Measurements from ENCODE around the gene TPTE2.
"Not testable (repeated sequence)": the region's sequence is repeated elsewhere in the genome, so short reads cannot be mapped to it uniquely, and the experiment has no call there.

The TPTE2 gene

GRCh38 chr13:19561585-19561984 lies 253 bp upstream of the TPTE2 start:
- DNase-seq = no peak

DNA sequence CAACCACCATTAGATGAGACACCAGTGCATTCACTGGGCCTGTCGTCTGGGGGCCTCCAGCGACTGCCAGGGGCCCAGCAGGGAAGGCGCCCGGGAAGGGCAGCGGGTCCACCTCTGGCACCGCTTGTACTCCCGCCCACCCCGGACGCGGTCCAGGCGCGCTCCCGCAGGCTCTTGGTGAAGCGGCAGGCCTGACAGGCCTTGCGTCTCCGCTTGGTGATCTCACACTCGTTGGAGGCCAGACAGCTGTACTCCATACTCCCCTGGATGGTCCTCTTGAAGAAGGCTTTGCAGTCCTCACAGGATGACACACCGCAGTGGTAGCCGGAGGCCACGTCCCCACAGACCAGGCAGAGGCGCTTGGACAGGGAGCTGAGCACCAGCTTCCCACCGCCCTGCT lies 660 bp downstream of the TPTE2 start:
- not testable (repeated sequence) for DNase-seq

DNA sequence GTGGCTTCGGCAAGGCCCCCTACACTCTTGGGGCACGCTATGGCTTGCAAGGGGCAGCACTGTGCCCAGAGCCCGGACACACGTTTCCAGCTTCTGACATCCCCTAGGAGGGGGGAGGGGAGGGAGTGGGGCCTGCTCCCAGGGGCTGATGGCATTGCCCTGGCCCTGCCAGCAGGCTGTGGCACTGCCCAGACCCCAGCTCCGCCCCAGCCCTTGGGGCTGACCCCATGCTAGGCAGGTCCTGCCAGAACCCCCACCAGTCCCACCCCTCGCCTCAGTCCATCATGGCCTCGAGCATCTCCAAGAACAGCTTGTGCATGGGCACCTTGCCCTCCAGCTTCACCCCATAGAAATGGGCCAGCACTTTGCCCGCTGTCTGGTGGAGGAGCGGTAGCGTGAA lies 1.6 kb downstream of the TPTE2 start:
- not testable (repeated sequence) for DNase-seq

- DNase-seq = not testable (repeated sequence)
These were observed 4.0 kb downstream of the TPTE2 start for GRCh38 chr13:19557287-19557686.

DNA sequence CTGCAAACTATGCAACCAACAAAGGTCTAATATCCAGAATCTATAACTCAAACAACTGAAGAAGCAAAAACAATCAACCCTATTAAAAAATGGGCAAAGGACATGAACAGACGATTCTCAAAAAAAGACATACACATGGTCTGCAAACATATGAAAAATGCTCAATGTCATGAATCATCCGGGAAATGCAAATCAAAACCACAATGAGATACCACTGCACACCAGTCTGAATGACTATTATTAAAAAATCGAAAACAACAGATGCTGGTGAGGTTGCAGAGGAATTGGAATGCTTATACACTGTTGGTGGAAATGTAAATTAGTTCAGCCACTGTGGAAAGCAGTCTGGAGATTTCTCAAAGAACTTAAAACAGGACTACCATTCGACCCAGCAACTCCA lies 12.1 kb downstream of the TPTE2 start:
- not testable (repeated sequence) for DNase-seq

DNA sequence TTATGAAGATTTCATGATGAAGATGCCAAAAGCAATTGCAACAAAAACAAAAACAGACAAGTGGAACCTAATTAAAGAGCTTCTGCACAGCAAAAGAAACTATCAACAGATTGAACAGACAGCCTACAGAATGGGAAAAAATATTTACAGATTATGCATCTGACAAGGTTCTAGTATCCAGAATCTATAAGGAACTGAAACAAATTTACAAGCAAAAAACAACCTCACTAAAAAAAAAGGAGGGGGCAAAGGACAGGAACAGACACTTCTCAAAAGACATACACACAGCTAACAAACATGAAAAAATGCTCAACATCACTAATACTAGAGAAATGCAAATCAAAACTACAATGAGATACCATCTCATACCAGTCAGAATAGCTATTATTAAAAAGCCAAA lies 35.7 kb downstream of the TPTE2 start:
- not testable (repeated sequence) for DNase-seq

DNA sequence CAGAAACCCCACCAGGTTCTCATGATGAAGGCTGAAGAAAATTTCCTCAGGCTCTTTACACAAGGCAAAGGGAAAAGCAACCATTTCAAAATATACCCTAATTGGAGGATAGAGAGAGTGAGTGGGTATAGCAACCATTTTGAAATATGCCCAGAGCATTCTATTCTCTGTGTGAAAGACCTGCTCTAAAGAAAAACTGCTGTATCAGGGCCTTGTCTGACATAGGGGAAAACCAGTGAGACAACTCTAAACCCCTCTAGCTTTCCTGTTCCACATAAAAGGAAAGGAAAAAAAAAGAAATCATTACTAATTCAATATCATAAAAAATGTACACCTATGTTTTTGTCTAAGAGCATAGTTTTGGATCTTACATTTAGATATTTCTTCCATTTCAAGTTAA lies 42.3 kb downstream of the TPTE2 start:
- no peak for DNase-seq

GRCh38 chr13:19507623-19508022 lies 53.7 kb downstream of the TPTE2 start:
- not testable (repeated sequence) for DNase-seq

DNA sequence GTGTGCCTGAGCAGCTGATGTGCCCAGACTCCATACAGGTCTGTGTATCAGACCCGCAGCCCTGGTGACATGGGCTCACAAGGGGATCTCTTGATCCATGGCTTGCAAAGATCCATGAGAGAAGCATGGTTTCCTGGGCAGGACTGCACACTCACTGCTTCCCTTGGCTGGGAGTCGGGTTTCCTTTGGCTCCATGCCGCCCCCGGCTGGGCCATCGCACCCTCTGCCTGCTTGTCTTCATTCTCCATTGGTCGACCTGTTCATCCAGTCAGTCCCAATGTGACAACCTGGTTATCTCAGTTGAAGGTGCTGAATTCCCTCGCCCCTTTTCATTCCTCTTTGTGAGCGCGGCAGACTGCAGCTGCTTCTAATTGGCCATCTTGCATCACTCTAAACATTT lies 101.2 kb downstream of the TPTE2 start:
- DNase-seq = not testable (repeated sequence)

DNA sequence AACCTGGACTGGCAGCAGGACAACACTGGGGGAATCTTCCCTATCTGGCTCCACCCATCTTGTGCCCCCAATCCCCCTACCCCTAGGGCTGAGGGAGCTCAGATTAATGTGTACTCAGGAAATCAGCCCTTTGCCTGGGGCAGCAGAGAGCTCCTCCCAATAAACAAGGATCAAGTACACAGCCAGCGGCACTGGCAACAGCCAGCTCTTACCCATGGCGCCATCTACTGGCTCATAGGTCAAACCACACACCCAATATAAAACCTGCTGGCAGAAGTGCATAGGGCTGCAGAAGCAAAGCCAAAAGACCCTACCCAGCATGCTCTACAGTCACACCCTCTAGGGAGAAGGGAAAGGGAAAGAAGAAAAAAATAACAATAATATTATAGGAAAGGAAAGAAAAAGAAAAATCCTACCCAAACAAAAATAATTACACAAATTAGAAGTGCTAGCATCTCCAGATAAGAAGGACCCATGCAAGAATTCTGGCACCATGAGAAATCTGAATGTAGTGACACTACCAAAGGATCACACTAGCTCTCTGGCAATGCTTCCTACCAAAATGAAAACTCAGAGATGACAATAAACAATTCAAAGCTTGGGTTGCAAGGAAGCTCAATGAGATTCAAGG lies 122.2 kb downstream of the TPTE2 start:
- not testable (repeated sequence) for DNase-seq

GRCh38 chr13:19437780-19438179 lies 123.6 kb downstream of the TPTE2 start:
- not testable (repeated sequence) for DNase-seq

DNA sequence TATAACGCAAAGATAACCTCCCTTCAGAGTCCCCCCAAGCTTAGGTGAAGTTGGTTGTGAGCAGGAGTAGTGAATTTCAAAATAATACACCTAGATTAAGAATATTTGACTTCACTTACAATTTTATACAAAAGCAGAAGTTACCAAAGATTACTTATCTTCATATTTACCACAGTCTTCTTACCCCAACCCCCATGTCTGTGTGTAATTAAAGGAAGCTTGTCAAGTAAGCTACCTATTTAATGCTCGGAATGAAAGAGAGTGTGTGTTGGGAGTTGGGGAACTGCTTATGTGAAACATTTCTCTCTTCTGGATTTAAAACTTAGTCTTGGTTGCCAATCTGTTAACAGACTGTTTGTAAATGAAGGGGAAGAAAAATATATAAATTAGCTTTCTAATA lies 139.1 kb downstream of the TPTE2 start:
- DNase-seq = not testable (repeated sequence)

- DNase-seq = not testable (repeated sequence)
These were observed 148.8 kb downstream of the TPTE2 start for GRCh38 chr13:19412494-19412893.

DNA sequence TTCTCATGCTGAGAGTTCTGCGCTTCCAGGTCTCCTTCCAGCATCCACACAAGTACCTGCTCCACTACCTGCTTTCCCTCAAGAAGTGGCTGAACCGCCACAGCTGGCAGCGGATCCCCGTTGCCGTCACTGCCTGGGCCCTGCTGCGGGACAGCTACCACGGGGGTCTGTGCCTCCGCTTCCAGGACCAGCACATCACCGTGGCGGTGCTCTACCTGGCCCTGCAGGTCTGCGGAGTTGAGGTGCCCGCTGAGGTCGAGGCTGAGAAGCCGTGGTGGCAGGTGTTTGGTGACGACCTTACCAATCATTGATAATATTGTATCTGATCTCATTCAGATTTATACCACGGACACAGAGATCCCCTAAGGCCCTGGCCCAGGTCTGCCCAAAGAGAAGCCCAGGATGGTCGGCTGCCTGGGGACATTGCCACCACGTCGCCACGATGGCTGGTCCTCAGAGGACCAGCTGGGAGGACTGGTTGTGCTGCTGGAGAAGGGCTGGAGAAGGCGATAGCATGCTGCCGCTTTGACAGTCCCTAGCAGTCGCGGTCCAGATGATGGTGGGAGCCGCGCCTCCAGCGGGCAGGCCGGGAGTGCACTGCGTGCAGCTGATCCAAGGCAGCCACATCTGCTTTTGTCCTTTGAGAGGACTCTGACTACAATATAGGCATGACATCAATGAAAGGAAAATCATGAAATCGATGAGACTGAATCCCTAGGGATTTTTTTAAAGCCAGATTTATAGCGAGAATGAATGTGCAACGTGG lies 178.4 kb downstream of the TPTE2 start:
- not testable (repeated sequence) for DNase-seq

DNA sequence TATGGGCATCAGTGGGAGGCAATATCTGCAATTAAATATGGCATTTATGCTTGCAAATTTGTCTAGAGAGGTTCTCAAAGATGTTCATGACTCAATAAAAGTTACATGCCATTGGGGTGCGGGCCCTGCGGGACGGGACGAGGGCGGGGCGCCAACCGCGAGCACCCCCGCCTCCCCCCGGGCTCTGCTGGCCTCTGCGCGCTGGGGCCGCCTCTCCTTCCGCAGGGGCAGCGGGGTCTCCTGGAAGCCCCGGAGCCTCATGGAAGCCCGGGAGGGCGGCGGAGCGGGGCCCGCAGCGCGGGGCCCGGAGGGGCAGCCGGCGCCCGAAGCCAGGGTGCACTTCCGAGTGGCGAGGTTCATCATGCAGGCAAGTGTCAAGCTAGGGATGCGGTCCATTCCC lies 179.2 kb downstream of the TPTE2 start:
- DNase-seq = no peak
